ENCODE measurements around the gene KCNMA1. TPM values are rescaled to one million over a fixed set of nuclear protein-coding genes. Genes with fewer than 3 reads are reported as not detected.

Gene KCNMA1
- total RNA-seq, 1 donor from 2014 or later = 95.5 TPM

DNA sequence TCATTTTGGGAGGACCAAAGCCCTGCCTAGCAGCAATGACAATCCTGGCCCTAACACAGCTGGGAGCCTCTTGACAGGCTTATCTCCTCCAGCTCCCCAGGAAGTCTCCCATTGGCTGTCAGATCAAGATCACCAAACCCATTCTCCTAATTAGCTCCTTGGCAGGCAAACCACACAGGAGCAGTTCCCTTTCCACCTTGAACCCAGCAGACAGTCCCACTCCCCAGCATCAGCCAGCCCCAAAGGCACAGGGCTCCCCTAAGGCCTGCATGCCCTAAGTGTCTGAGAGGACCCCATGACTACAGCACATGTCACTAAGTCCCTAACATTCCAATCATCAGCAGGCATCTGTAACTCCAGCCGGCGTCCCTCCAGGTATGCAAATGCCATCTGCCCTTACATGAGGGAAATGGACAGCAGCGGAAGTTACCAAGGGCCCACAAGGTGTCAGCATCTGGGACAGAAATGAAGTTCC is 348.5 kb downstream of the KCNMA1 start:
- Mint-ChIP-seq H3K36me3 (ENCODE audit: unreplicated experiment) (no peaks in the 10 kb centered on the region), H3K4me3 (ENCODE audit: unreplicated experiment) (no peak overlapping the region), H3K9me3 (ENCODE audit: unreplicated experiment) (no peaks in the 10 kb centered on the region), H3K27me3 (ENCODE audit: unreplicated experiment) (no peaks in the 10 kb centered on the region), H3K4me1 (ENCODE audit: unreplicated experiment) (peaks cover 78% of the 10 kb centered on the region), H3K27ac (ENCODE audit: unreplicated experiment) (no peak overlapping the region)
- TF ChIP-seq, protein P1, sequence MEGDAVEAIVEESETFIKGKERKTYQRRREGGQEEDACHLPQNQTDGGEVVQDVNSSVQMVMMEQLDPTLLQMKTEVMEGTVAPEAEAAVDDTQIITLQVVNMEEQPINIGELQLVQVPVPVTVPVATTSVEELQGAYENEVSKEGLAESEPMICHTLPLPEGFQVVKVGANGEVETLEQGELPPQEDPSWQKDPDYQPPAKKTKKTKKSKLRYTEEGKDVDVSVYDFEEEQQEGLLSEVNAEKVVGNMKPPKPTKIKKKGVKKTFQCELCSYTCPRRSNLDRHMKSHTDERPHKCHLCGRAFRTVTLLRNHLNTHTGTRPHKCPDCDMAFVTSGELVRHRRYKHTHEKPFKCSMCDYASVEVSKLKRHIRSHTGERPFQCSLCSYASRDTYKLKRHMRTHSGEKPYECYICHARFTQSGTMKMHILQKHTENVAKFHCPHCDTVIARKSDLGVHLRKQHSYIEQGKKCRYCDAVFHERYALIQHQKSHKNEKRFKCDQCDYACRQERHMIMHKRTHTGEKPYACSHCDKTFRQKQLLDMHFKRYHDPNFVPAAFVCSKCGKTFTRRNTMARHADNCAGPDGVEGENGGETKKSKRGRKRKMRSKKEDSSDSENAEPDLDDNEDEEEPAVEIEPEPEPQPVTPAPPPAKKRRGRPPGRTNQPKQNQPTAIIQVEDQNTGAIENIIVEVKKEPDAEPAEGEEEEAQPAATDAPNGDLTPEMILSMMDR (IDR thresholded peaks at IDR 0.05) = no peak
- no peak for DNase-seq (ENCODE audit: extremely low spot score, unreplicated experiment)

DNA sequence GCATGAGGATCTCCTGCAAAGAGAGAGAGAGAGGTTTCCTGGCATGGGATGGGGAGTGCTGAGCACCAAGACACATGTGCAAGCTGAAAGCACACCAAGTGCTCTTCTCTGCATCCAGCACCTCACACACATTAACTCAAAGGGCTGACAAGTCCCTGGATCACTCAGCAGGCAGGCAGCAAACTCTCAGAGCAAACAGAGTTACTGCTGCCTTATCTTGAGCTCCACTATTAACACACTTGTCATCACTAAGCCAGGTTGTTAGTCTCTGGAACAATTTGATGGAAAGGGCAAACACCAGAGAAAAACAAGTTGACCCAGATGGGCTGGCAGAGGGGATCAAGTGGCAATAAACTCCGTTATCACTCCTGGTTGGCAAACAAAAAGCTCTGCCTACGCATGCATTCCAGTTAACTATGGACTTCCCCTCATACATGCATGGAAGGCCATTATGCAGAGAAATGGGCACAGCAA is 349.9 kb downstream of the KCNMA1 start:
- H3K27ac Mint-ChIP-seq (ENCODE audit: unreplicated experiment) = no peak overlapping the region
- H3K4me1 Mint-ChIP-seq (ENCODE audit: unreplicated experiment) = peaks cover 73% of the 10 kb centered on the region
- no peak for DNase-seq (ENCODE audit: extremely low spot score, unreplicated experiment)
- no peaks in the 10 kb centered on the region for H3K9me3 Mint-ChIP-seq (ENCODE audit: unreplicated experiment)
- H3K4me3 Mint-ChIP-seq (ENCODE audit: unreplicated experiment) = no peak overlapping the region
- H3K36me3 Mint-ChIP-seq (ENCODE audit: unreplicated experiment) = no peaks in the 10 kb centered on the region
- no peaks in the 10 kb centered on the region for H3K27me3 Mint-ChIP-seq (ENCODE audit: unreplicated experiment)
- TF ChIP-seq, protein P1 (IDR thresholded peaks at IDR 0.05) = no peak

DNA sequence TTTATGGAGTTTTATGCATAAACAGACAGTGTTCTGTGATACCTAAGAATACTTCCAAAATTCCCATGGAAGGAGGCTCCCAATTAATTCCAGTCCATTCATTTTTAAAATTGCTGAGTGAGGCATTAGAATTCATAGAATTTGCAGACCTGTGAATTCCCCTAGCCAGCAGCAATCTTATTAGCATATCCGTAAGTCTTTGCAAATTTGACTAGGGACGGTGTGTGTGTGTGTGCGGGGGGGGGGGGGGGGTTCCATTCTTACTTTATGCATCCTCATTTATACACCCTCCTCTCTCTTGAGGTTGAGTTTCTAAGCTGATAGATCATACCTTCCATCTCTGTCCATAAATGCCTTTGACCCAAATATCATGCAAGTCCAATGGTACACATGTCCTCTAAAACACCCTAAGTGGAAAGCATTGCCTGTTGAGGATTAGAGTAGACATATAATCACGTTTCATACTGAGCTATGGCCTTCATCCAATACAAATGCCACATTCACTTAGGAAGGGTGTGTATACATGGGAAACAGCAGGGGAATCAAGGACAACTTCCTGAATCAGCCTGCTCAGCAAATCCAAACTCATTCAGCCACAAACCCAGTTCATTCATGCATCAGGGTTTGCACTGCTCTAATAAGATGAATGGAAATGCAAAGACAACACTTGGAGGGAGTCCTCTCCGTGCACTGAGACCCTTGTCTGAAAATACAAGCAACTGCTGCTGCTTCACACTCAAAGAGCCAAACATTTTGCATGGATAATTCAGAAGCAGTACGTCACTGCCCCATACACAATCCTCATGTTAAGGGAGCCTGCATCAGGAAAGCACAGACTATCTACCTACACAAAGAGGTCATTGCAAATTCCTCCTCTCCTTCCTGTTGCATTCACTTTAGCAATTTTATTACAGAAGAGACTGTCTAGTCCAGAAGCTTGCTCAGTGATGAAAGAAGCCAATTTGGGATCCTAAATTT is 350.8 kb downstream of the KCNMA1 start:
- TF ChIP-seq, protein P1 (IDR thresholded peaks at IDR 0.05) = no peak
- Mint-ChIP-seq H3K9me3 (ENCODE audit: unreplicated experiment) (no peaks in the 10 kb centered on the region), H3K4me1 (ENCODE audit: unreplicated experiment) (peaks cover 66% of the 10 kb centered on the region), H3K4me3 (ENCODE audit: unreplicated experiment) (no peak overlapping the region), H3K27me3 (ENCODE audit: unreplicated experiment) (no peaks in the 10 kb centered on the region), H3K27ac (ENCODE audit: unreplicated experiment) (no peak overlapping the region), H3K36me3 (ENCODE audit: unreplicated experiment) (no peaks in the 10 kb centered on the region)
- no peak for DNase-seq (ENCODE audit: extremely low spot score, unreplicated experiment)

DNA sequence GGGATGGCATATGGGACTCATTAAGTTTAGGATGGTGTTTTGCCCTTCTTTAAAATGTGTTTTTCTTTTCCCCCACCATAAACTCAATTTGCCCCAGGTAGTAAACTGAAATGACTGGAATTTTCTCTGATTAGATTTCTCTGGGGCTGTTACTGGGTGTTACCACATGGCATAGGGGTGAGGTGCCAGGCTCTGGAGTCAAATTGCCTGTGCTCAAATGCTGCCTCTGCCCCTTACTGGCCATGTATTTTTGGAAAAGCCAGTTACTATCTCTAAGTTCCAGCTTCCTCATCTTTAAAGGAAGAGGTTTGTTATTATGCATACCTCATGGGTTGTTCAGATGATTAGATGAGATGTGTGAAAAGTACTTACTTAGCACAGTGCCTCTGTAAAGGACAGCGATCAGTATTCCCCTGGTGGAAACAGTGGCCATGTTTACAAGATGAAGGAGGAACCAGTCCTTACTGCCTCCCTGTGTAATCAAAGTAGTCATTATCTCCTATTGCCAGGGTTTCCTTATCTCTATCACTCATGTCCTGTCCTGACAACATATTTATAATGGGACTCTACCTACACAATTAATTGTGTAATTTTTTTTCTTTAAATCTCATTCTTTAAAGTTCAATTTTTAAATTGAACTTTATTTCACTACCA is 352.0 kb downstream of the KCNMA1 start:
- no peaks in the 10 kb centered on the region for H3K27me3 Mint-ChIP-seq (ENCODE audit: unreplicated experiment)
- H3K27ac Mint-ChIP-seq (ENCODE audit: unreplicated experiment) = no peak overlapping the region
- no peak overlapping the region for H3K4me3 Mint-ChIP-seq (ENCODE audit: unreplicated experiment)
- no peaks in the 10 kb centered on the region for H3K36me3 Mint-ChIP-seq (ENCODE audit: unreplicated experiment)
- H3K4me1 Mint-ChIP-seq (ENCODE audit: unreplicated experiment) = peaks cover 55% of the 10 kb centered on the region
- H3K9me3 Mint-ChIP-seq (ENCODE audit: unreplicated experiment) = no peaks in the 10 kb centered on the region
- TF ChIP-seq, protein P1 (IDR thresholded peaks at IDR 0.05) = no peak
- no peak for DNase-seq (ENCODE audit: extremely low spot score, unreplicated experiment)

DNA sequence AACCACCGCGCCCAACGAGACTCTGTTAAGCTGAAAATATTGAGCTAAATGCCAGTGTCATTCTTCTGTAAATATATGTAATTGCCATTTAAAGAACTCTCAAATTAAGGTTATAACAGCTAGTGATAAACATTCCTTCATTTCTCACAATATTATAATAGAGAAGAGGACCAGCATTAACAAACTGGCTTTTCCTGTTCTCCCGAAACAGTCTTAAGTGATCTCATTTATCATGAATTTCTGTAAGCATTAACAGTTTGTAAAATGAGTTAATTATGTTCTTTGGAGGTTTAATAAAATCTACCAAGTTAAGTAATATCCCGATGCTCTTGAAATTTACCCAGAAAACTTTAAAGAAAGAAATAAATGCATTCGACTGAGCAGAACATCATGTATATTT is 352.8 kb downstream of the KCNMA1 start:
- DNase-seq (ENCODE audit: extremely low spot score, unreplicated experiment) = no peak

More for the DNA sequence above, 352.8 kb downstream of the KCNMA1 start:
- peaks cover 3% of the 10 kb centered on the region for H3K9me3 Mint-ChIP-seq (ENCODE audit: unreplicated experiment)
- H3K27me3 Mint-ChIP-seq (ENCODE audit: unreplicated experiment) = no peaks in the 10 kb centered on the region
- H3K36me3 Mint-ChIP-seq (ENCODE audit: unreplicated experiment) = peaks cover 5% of the 10 kb centered on the region
- H3K27ac Mint-ChIP-seq (ENCODE audit: unreplicated experiment) = no peak overlapping the region
- TF ChIP-seq, protein P1 (IDR thresholded peaks at IDR 0.05) = no peak
- H3K4me1 Mint-ChIP-seq (ENCODE audit: unreplicated experiment) = peaks cover 46% of the 10 kb centered on the region
- H3K4me3 Mint-ChIP-seq (ENCODE audit: unreplicated experiment) = no peak overlapping the region

Measured in osteocyte (in vitro differentiated cells).